ENCODE results near the gene ZSWIM3.
"Not testable (repeated sequence)": the region's sequence is repeated elsewhere in the genome, so short reads cannot be mapped to it uniquely, and the experiment has no call there.

The ZSWIM3 gene

GRCh38 chr20:45861221-45862075 lies 4.0 kb downstream of the ZSWIM3 start:
- DNase-seq: no peak

DNA sequence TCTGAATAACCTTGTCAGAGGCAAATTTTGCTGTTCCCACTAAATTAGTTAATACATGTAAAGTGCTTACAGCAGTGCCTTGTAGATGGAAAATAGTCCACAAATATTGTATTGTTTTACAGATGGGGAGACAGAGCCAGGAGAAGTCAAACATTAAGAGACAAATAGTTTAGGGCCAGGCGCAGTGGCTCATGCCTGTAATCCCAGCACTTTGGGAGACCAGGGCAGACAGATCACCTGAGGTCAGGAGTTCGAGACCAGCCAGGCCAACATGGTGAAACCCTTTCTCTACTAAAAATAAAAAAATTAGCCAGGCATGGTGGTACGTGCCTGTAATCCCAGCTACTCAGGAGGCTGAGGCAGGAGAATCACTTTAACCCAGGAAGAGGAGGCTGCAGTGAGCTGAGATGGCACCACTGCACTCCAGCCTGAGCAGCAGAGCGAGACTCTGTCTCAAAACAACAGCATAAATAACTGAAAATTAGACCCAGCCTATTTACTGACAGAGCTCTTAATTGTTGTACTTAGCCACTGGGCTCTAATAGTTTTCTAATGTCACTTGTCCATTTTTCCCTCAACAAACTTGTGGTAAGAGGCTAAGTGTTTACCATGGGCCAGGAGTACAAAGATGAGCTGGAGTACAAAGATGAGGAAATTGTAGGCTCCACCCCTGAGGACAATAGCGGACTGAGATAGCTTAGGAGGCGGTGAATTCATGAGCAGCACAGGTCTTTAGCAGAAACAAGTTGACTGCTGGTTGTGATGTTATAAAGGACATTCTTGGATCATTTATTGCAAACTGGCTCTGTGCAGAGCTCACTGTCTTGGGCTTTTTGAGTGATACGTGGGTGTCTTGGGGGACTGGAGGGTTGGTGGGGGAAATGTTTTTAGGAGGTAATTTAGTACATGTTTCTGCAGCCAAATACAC lies 6.4 kb downstream of the ZSWIM3 start:
- DNase-seq: no peak

DNA sequence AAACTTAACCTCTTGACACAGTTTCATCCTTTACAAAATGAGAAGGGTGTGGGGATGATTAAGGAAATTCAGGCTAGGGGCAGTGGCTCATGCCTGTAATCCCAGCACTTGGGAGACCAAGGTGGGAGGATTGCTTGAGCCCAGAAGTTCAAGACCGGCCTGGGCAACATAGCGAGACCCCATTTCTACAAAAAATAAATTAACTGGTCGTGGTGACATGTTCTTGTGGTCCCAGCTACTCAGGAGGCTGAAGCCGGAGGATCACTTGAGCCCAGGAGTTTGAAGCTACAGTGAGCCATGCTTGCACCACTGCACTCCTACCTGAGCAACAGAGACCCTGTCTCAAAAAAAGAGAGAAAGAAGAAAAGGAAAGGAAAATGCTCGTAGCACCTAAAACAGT lies 9.0 kb downstream of the ZSWIM3 start:
- DNase-seq: no peak

GRCh38 chr20:45867136-45867818 lies 9.9 kb downstream of the ZSWIM3 start:
- no peak for DNase-seq

- DNase-seq: no peak
These were observed 10.4 kb downstream of the ZSWIM3 start for GRCh38 chr20:45867819-45868176.

- DNase-seq: no peak
These were observed 15.2 kb downstream of the ZSWIM3 start for GRCh38 chr20:45872626-45873025.

- no peak for DNase-seq
These were observed 16.1 kb downstream of the ZSWIM3 start for GRCh38 chr20:45873409-45874103.

- not testable (repeated sequence) for DNase-seq
These were observed 16.7 kb downstream of the ZSWIM3 start for GRCh38 chr20:45874104-45874481.

DNA sequence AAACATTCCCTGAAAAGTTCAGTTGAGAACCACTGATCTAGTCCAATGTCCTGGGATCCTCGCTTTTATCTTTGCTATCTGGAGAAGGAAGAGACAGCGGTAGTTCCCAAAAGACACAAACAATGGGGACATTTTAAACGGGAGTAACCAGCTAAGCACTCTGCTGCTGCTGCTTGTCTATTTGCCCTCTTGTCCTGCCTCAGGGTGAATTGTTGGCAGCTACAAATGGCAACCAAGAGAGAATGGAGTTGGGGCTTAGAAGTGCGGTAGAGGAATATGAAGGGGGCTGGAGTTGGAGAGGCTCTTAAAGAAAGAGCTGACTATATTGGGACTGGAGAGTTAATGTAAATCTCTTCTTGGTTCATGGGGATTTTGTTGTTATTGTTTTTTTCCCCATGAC lies 17.2 kb downstream of the ZSWIM3 start:
- no peak for DNase-seq

- no peak for DNase-seq
These were observed 20.8 kb downstream of the ZSWIM3 start for GRCh38 chr20:45878076-45878761.

DNA sequence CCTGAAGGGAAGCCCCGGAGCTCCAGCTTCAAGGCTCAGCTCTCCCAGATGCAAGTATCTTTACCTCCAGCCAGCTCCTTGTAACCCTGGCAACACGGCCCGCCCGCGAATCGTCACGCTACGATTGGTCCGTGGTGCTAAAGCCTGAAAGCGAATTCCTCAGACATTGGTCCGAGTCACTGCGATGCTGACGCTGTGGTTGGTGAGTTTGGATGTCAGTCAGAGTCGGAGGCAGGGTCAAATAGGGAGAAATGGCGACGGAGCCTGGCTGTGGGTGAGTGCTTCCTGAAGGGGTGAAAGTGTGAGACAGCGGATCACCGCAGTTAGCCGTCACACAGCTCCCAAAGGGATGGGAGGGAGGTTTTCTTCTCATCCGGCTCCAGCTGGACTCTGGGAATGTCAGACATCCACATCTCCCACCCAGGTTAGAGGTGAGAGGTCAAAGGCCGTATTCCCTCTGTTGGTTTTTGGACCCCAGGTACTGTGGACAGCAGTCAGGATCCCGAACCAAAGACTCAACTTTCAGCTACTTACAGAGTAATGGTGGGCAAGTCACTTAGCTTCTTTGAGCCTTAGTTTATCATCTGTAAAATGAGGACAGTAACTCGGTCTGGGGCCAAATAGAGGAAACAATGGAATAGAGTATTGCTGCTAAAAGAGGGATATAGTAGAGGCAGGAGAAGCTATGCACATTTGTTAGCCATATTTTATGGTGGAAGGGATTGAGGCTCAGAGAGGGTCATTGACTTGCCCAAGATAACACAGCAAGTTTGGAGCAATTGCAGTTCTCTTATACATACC lies 23.8 kb downstream of the ZSWIM3 start, which contains the start of gene ZSWIM1:
Gene ZSWIM1, plus strand, starts transcription at position 240 of the 801 bp plus-strand sequence. CDS start 1,366 bp downstream, outside the sequence.
- DNase-seq: peak; percentile 96 to 98

DNA sequence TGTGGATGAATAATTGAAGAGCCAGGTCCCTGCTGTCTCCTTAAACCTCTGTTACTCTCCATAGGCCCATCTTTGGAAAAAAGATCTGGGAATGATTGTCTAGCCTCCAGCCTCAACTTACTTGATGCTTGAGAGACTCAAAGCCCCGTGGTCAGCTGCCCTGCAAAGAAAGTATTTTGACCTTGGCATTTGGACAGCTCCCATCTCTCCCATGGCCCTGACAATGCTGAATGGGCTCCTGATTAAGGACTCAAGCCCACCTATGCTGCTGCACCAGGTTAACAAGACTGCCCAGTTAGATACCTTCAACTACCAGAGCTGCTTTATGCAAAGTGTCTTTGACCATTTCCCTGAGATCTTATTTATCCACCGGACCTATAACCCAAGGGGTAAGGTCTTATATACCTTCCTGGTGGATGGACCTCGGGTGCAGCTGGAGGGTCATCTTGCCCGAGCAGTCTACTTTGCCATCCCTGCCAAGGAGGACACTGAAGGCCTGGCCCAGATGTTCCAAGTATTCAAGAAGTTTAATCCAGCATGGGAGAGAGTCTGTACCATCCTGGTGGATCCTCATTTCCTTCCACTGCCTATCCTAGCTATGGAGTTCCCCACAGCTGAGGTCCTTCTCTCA lies 25.2 kb downstream of the ZSWIM3 start:
- no peak for DNase-seq

- DNase-seq: no peak
These were observed 25.7 kb downstream of the ZSWIM3 start for GRCh38 chr20:45883100-45883469.

DNA sequence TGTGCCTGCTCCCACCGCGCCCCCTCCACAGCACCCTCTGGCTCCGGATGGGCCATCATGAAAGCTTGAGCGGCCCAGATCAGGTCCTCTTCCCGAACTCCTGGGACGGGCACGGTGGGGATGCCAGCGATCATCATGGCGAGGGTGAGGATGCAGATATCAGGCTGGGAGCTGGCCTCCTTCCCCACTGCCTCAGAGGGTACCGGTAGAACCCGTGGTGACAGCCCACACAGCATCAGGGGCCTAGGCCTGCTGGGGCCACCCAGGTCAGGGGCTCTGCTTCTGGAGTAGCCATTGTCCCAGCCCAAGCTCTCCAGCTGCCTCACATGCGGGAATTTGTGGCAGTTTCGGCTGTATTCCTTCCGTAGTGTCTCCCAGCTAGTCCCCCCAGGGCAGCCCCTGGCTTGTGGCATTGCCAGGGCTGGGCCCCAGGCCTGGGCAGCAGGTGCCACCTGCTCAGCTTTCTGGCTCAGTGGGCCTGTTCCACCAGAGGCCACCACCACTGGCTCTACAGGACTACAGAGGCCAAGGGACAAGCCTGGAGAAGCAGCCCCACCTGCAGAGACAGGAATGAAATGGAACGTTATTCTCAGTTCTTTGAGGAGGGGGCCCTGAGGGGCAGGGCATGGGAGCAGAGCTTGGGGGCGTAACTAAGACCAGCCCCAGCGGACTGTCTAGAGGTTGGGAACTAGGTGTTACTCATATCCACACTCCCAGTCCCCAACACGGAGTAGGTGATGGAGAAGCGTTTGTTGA lies 29.4 kb downstream of the ZSWIM3 start:
- DNase-seq: no peak

DNA sequence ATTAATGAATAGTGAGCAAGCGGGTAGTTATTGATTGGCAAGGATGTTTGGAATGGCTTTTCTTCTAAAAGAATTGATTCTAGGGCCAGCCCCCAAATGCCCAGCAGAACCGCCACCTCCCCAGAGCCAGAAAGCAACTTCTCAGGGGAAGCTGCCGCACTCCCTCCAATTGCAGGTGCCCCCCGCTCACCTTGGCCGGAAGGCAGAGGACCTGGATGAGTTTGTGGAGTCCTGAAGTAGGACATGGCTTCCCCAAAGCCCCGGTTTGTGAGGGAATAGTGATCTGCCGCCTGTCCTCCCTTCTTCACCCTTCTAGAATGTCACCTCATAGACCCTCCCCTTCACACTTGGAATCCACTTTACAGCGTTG lies 29.9 kb downstream of the ZSWIM3 start, which contains the start of gene SPATA25:
Gene SPATA25, minus strand, starts transcription at position 277 of the 370 bp plus-strand sequence. Its CDS starts 32 bp downstream, at position 245.
- no peak for DNase-seq

- no peak for DNase-seq
These were observed 31.3 kb downstream of the ZSWIM3 start for GRCh38 chr20:45888681-45889080.

- peak in 1 of 2 donors; percentile 49 for DNase-seq
These were observed 32.9 kb downstream of the ZSWIM3 start for GRCh38 chr20:45890077-45890984.

All from hippocampal formation (tissue), 2 donors.